HG03175 (cell line): ENCODE data around the gene AFF3.
"Not testable (repeated sequence)": the region's sequence is repeated elsewhere in the genome, so short reads cannot be mapped to it uniquely, and the experiment has no call there.

Experiments used
- ATAC-seq: cut with Tn5 transposase; IDR thresholded peaks from one replicate; pipeline ENCODE4 v1.9.1; 2021; ENCODE audit warnings: mild to moderate bottlenecking, moderate library complexity; ENCODE audit not compliant: unreplicated experiment

The AFF3 gene

DNA sequence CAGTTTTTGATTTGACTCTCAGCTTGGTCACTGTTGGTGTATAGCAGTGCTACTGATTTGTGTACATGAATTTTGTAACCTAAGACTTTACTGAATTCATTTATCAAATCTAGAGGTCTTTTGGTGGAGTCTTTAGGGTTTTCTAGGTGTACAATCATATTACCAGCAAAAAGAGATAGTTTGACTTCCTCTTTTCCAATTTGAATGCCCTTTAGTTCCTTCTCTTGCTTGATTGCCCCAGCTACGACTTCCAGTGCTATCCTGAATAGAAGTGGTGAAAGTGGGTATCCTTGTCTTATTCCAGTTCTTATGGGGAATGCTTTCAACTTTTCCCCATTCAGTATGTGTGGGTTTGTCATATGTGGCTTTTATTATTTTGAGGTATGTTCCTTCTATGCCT, 339.7 kb downstream of the AFF3 start:
- no peak for ATAC-seq

DNA sequence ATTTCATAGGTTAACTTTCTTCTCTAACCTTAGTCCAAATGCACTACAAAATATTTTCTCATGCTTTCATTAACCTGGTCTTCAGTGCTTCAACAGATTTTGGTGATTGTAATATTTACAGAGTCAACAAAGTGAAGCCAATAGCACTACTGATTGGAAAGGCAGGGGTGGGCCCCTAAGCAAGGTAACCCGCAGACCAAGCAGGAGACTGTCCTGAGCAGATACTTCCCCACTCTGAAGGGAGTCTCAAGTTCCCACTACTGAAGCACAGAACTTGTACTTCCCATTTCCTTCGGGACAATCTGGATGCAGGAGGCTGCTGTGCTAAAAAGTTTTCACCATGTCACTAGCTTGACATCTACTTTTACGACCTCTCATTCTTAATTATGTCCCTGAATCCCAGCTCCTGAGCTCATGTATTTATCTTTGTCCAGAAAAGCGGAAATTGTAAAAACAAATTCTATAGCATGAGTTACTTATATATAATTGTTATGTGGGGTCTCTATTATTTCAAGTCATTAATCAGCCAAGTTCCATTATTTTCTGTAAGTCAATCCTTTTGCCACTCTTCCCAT, 341.0 kb downstream of the AFF3 start:
- ATAC-seq = no peak

DNA sequence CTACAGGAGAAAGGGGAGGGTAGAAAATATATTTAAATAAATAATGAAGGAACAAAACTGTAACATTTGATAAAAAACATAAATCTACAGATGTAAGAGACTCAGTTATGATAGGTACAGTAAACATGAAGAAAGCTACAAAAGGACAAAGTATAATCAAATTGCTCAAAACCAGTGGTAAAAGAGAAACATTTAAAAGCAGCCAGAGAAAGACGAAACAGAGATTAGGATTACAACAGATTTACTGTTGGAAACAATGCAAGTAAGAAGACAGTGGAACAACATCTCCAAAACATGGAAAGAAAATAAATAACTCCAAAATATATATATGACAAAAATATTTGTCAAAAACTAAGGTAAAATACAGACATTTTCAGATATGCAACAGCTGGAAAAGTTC, 344.9 kb downstream of the AFF3 start:
- no peak for ATAC-seq

DNA sequence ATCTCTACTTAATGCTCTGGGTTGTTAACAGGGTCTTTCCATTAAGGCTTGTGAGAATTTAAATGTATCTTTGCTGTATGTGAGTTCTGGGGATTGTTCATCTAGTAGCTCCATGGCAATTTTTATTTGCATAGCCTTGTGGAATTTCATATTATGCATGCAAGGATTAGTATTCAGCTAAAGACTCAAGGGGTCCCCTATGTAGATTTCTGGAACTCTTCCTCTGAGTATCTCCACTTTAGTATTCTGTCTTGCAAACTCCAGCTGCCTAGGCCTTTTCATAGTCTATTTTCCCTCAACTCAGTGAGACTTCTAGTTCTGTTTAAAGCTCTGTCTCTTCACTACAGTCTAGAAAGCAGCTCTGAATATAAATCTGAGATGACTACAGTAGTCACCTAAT, 348.0 kb downstream of the AFF3 start:
- no peak for ATAC-seq

DNA sequence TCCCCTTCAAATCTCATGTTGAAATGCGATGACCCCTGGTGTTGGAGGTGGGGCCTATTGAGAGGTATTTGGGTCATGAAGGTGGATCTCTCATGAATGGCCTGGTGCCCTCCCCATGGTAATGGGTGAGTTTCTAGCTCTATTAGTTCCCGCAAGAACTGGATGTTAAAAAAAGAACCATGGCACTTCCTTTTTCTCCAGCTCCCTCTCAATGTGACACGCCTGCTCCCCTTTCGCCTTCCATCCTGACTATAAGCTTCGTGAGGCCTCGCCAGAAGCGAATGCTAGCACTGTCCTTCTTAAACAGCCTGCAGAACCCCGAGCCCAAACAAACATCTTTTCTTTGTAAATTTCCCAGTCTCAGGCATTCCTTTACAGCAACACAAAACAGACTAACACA, 349.4 kb downstream of the AFF3 start:
- ATAC-seq = no peak

DNA sequence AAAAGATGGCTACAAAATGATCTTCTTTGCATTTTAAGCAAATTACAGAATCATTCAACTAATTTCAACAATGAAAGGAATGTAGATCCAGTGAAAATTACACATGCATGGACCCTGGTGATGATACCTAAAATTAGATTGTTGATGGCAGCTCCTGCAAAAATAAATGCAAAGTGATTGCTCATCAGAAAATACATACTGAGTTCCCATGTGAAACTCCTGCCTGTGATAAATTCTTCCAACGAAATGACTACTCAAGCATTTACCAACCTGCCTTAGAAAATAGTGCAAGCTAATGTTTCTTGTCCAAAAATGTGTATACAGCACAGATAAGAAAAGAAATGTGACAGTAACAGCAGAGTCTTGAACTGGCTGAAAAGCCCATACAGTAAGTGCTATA, 352.5 kb downstream of the AFF3 start:
- no peak for ATAC-seq

DNA sequence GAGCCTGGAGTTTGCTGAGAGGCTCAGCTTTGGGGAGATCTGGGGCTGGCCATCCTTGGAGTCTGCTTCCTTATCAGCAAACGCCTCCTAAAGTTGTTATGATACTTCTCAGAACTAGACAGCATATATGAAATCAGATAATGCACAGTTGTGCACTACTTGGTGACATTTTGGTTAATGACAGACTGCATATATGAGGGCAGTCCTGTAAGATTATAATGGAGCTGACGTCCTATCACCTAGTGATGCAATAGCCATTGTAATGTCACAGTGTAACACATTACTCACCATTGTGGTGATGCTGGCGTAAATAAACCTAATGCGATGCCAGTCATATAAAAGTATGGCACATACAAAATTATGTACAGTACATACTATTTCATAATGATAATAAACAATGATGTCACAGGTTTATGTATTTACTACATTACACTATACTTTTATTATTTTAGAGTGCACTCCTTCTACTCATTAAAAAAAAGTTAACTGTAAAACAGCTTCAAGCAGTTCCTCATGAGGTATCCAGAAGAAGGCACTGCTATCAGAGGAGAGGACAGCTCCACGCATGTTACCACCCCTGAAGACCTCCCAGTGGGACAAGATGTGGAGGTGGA, 354.5 kb downstream of the AFF3 start:
- ATAC-seq = no peak

DNA sequence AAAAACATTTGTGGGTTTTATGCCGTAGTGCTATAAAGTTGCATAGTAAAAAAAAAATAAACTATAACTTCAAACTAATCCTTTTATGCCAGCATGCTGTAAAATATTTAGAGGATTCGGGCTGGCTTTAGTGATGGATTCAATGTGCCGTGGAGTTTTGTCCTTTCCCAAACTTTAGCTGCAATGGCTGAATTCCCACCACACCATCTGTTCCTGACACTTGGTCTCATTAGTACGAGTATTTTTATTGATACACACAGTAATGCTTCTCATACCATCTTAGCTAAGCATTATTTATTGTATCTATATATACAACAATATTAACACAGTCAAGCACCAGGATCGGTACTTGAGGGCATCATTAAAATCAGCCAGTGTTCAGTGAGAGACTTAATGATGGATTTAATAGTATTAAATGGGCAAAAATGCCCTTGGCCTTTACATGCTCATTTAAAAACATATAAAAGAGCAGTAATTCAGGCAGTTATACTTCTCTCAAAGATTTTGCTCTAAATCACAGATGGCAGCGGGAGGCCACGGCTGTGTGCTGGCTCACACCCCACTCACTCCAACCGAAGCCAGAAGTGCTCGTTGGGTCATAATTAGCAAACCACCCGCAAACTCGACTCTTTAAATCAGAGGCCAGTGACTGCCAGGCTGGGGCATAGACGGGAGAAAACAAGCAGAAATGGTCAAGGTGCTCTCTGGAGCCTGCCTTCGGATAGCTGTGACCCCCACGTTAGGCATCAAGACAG, 355.6 kb downstream of the AFF3 start:
- ATAC-seq = no peak

DNA sequence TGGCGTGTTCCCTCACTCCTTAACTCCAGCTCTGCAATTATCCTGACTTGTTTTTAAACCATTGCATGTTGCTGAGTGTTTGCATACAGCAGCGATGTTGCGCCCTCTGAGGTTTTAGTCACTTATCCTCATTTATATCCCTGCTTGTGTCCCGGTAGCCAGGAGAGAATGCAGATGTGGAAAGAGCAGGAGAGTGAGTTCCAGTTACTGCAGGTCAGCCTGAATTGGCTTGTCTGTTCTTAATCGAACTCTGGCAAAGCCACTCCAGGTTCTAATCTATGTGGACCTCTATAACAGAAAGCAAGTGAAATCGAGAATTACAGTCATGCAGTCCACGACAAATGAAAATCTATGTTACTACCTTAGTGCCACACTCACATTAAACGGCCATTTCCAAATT, 357.4 kb downstream of the AFF3 start:
- ATAC-seq = no peak

DNA sequence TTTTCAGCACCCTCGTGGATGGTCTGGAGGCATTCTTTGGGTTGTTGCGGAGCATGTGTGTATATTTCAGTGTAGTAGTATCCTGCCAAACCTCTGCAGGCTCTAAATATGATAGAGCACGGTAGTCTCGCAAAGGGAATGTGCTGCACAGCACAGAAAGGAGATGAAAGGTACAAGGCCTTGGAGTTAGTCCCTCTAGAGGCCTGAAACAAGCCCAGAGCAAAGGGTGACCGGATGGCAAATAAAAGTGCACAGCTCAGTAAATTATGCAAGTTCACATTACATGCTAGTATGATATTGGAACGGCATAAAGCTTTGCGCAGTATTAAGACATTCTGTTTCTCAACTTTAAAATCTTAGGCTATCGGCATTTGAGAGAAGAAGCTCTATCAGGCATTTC, 358.1 kb downstream of the AFF3 start:
- ATAC-seq = no peak

DNA sequence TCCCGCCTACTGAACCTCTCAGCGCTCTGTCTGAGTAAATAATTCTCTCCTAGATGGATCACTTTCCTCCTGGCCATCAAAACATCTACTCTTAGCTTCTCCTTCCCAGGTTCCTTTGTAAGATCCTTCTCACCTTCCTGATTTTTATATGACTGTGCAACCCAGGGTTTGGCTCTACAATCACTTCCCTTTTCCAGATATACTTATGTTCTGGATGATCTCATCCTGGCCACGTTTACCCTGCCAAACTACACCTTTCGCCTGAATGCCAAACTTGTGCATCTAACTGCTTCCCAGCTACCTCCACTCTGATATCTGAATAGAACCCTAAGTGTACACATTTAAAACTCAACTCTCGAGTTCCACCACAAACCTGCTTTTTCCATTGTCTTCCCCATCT, 362.1 kb downstream of the AFF3 start:
- no peak for ATAC-seq

DNA sequence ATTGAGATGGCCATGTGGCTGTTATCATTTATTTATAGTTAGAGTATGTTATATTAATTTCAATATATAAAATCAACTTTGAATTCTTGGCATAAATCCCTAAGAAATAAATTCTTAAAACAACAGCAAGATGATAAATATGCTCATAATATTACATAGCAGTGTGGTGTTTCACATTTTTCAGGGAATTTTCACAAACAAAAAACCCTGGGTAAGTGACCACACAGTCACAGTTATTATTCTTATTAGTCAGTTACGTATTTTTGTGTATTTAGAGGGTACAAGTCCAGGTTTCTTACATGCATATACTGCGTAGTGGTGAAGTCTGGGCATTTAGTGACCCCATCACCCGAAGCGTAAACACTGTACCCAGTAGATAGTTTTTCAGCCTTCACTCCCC, 363.1 kb downstream of the AFF3 start:
- no peak for ATAC-seq

DNA sequence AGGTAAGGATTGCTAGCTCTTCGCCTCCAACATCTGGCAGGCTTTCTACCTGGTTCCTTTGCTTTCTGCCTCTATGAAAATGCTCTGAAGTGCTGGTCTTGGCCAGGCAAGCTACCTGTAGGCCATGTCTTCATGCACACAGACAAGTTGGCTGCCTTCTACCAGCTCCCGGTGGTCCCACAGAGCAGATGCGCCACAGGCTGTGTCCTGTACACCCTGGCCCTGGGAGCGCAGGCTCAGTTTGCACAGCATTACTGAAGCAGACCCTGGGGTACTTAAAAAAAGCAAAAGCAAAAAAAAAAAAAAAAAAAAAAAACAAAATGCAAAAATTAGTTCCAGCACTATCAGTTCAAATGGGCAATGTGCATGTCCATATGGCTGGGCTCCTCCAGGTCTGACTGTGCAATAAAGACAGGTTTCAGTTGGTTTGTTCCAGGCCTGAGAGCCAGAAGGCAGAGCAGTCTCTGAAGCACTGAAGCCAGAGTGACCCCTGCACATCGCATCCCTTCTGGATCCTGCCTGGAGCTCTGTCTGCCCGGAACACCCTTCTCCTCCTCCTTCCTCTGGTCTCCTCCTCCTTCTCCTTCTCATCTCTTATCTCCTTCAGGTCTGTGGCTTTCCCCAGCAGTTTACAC, 364.6 kb downstream of the AFF3 start:
- ATAC-seq = no peak

DNA sequence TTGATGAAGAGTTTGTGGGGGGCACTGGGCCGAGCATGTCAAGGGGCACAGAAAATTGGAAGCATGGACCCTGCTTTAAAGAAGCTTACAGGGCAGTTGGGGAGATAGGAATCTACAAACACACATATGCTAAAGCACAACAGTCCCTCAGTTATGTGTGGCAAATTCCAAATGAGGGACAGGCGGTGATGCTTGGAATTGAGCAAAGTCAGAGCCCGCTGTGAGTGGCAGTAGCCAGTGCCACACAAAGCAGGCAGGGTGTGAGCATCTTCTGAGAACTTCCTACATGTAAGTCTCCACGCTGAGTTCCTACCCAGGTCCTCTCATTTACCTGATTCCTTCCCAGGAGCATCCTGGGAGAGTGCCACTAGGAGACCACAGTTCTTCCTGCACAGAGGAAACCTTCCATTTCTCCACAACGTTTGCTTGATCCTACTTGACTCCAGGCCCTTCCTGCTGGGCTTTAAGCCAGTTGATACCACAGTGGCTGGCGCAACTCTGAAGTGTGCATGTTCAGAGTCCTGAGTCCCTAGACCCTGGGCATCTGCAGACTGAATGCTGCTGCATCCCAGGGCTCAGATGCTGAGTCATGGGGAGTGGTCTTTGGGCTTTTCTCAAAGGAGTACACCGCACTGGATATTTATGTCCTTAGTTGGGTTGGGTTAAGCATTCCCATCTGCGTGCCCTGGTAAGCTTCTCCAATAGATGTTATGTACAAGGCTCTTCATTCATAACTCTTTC, 365.3 kb downstream of the AFF3 start:
- ATAC-seq = no peak

DNA sequence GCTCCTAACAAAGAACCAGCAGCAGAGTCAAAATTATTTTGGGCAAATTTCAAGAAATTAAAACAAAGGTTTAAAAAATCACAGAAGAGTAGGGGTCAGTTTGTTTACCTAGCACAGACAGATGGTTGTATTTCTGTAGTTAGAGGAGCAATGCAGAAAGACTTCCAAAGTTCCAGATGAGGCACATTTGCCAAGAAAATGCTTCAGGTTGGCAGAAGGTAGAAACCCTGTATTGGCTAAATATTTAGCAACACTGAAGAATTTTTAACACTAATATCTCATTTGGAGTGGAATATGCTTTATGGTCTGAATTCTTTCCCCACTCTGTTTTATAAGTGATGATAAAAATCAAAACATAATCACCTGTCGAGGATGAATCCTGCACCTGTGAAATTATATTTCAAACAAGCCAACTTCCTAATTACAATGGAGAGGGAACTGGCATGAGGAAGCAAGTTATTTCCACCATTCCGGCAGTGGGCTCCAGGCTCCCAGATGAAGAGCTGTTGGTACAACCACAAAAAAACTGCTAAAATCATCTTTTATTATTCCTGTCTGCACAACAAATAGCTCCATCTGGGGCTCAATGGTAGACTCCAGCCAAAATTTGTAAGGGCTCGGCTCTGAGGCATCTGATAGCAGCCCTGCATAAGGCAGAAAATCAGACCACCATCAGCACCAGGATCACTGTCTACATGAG, 366.0 kb downstream of the AFF3 start:
- ATAC-seq = no peak

DNA sequence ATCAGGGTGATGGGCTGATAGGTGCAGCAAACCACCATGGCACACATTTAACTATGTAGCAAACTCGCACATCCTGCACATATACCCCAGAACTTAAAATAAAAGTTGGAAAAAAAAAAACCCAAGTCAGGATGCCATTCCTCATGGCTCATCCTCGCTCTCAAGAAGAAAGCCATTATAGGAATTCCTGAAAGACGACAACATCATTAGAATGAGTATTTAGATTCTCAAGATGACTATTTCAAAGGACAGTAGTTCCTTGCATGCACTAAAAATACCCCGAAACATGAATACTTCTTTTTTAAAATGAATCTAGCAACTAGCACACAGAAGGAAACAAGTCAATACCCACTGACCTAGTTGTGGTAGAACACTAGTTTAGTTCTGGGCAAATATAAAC, 366.8 kb downstream of the AFF3 start:
- no peak for ATAC-seq

DNA sequence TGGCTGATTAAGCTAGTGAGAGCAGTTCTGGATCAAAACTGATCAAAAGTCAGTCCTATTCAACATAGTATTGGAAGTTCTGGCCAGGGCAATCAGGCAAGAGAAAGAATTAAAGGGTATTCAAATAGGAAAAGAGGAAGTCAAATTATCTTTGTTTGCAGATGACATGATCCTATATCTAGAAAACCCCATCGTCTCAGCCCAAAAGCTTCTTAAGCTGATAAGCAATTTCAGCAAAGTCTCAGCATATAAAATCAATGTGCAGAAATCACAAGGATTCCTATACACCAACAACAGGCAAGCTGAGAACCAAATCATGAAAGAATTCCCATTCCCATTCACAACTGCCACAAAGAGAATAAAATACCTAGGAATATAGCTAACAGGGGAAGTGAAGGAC, 368.7 kb downstream of the AFF3 start:
- ATAC-seq = not testable (repeated sequence)

DNA sequence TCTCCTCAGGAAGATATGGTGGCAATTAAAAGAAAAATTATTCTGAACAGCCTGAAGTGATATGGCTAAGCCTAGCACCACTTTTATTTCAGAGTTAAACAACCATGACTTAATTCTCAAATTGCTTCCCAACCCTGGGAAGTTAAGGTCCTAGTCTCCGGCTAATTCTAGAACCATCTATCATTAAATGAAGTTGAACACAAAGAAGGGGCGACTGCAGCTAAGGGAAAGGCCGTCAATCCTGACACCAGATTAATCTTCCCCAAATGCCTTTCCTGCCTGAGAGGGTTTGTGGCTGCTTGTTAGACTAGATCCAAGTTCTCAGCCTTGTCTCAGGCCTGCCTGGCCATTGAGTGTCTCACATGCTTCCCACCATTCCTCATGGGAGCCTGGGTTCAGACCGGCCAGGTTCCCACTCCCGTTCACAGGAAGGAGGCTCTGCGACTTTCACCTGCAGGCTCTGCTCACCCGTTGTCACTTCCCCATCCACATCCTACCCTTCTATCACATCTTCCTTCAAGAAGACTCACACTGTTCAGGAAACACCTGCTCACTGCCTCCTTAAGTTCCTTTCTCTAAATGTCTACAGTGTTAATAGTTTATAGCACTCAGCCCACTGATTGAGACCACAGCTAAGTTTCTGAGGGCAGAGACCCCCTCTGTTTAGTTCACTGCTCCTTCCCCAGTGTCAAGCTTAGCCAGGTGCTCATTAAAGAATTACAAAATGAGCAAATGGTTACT, 369.6 kb downstream of the AFF3 start:
- ATAC-seq = no peak

DNA sequence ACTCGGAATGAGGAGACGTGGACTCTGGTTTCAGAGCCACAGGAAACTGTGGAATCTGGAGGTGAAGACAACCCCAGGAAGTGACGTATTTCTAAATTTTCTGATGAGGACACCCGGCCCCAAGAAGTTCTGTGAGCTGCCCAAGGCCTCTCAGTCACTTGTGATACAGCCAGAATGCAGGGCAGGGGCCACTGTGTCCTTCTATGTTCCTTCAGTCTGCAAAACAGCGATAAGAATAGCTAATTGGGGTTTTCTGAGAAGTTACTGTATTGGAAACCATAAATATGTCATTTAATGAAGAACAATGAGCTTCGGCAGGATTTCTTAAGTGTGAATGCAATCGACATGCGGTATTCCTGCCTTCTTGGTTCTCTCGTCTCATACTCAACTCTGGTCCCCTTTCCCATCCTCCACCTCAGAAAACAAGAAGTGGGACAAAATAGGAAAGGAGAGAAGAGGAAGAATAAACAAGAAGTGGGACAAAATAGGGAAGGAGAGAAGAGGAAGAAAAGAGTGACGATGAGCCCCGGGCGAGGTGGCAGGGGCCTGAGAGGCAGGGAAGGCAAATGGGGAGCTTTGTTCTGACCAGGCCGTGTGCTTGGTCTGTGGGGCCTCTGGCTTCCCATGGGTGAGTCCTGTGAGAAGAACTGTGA, 370.6 kb downstream of the AFF3 start:
- ATAC-seq = no peak

DNA sequence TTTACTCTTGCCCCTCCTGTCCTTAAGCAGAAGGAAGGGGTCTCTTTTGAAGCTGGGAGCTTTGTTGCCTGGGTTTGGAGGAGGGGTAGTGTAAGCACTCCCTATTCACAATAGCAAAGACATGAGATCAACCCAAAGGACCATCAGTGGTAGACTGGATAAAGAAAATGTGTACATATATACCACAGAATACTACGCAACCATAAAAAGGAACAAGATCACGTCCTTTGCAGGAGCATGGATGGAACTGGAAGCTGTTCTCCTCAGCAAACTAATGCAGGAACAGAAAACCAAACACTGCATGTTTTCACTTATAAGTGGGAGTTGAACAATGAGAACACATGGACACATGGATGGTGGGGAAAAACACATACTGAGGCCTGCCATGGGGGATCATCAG, 371.5 kb downstream of the AFF3 start:
- no peak for ATAC-seq
